Thymus (tissue), 11 donors: Measurements from ENCODE around the gene LYRM9. TPM values are rescaled to one million over a fixed set of nuclear protein-coding genes. Genes with fewer than 3 reads are reported as not detected.

Experiments
- DNase-seq, 9 donors: peaks; one replicate each; pipeline ENCODE4 v3.0.0-alpha.2; 2013; ENCODE audit warnings: low spot score in 9 of 9, low read depth in 6 of 9, missing footprints in 1 of 9
- H3K27ac ChIP-seq, 2 donors: one replicate each; pipeline ENCODE4 v1.5.1; 2013; ENCODE audit warnings: control low read depth in 1 of 2, low read depth in 1 of 2, low read length in 1 of 2, mild to moderate bottlenecking in 1 of 2, moderate library complexity in 1 of 2
- H3K27me3 ChIP-seq, 2 donors: one replicate each; pipeline ENCODE4 v1.5.1; 2013; ENCODE audit warnings: low read length in 1 of 2; ENCODE audit not compliant: control insufficient read depth in 2 of 2, insufficient read depth in 1 of 2
- H3K36me3 ChIP-seq, 2 donors: one replicate each; pipeline ENCODE4 v1.5.1; 2013; ENCODE audit warnings: low read length in 1 of 2, mild to moderate bottlenecking in 1 of 2, moderate library complexity in 1 of 2; ENCODE audit not compliant: control insufficient read depth in 2 of 2, insufficient read depth in 2 of 2
- H3K4me1 ChIP-seq, 2 donors: one replicate each; pipeline ENCODE4 v1.5.1; 2013; ENCODE audit warnings: low read length in 2 of 2; ENCODE audit not compliant: control insufficient read depth in 2 of 2, insufficient read depth in 2 of 2
- H3K4me3 ChIP-seq, 2 donors: one replicate each; pipeline ENCODE4 v1.5.1; 2013; ENCODE audit warnings: low read length in 2 of 2, control low read depth in 1 of 2, mild to moderate bottlenecking in 1 of 2
- H3K9me3 ChIP-seq, 2 donors: one replicate each; pipeline ENCODE4 v1.5.1; 2013; ENCODE audit warnings: low read length in 1 of 2, mild to moderate bottlenecking in 1 of 2; ENCODE audit not compliant: control insufficient read depth in 2 of 2, insufficient read depth in 1 of 2
- WGBS: extraction: QIAGEN DNeasy Blood & Tissue Kit; methylation state at CpG from one replicate; pipeline ENCODE4 v1.1.7; 2013; 5-methylcytosine and 5-hydroxymethylcytosine counted together
- polyA plus RNA-seq: library from polyadenylated mRNA; stranded (reverse); fragments of 200-250 nt; gene quantifications from one replicate; pipeline ENCODE4 v1.2.3, GENCODE V29; 2013
- total RNA-seq: library from RNA; stranded (reverse); fragments of 120-200 nt; gene quantifications from one replicate; pipeline ENCODE4 v1.2.4, GENCODE V29; 2013
- donor health status: healthy.

Gene LYRM9
- total and polyA plus RNA-seq, 2 donors = 3.8 to 27.7 TPM

DNA sequence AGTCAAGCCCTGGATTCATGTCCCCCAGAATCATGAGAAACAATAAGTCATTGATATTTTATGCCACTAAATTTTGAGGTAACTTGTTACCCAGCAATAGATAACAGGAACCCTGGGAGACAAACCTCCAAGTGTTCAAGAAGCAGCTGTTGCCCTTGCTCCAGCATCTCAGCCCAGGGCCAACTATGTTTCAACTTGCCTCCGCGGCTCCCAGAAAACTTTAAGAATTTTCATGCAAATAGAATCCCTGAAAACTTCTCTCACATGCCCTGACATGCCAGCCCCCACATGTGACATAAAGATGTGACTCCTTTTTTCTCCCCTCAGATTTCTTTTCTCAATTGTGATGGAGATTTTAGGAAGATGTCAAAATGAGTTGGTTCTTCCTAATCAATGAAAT is 22.8 kb downstream of the LYRM9 start:
- Histone ChIP-seq H3K9me3 (no peaks in the 10 kb centered on the region), H3K4me1 (peaks cover 0 to 5% of the 10 kb centered on the region in 2 donors)
- over 99% methylated on average over 2 of the region's 2 CpGs for WGBS

GRCh38 chr17:27868565-27868964 is 24.6 kb downstream of the LYRM9 start:
- WGBS = 94% methylated on average over 8 of the region's 8 CpGs
- H3K27ac ChIP-seq = no peak overlapping the region
- DNase-seq = no peak
- no peaks in the 10 kb centered on the region for H3K9me3 ChIP-seq
- H3K27me3 ChIP-seq = no peaks in the 10 kb centered on the region
- no peaks in the 10 kb centered on the region for H3K36me3 ChIP-seq
- peaks cover 0 to 5% of the 10 kb centered on the region in 2 donors for H3K4me1 ChIP-seq
- H3K4me3 ChIP-seq = no peak overlapping the region

More for the DNA sequence above, 22.8 kb downstream of the LYRM9 start:
- Histone ChIP-seq H3K27ac (no peak overlapping the region), H3K27me3 (no peaks in the 10 kb centered on the region), H3K36me3 (no peaks in the 10 kb centered on the region), H3K4me3 (no peak overlapping the region)
- no peak for DNase-seq

GRCh38 chr17:27862840-27863239 is 30.3 kb downstream of the LYRM9 start:
- 90% methylated on average over 4 of the region's 4 CpGs for WGBS
- H3K4me3 ChIP-seq = no peak overlapping the region
- DNase-seq = no peak
- H3K36me3 ChIP-seq = no peaks in the 10 kb centered on the region
- H3K27ac ChIP-seq = no peak overlapping the region
- H3K27me3 ChIP-seq = no peaks in the 10 kb centered on the region
- no peaks in the 10 kb centered on the region for H3K4me1 ChIP-seq
- no peaks in the 10 kb centered on the region for H3K9me3 ChIP-seq

DNA sequence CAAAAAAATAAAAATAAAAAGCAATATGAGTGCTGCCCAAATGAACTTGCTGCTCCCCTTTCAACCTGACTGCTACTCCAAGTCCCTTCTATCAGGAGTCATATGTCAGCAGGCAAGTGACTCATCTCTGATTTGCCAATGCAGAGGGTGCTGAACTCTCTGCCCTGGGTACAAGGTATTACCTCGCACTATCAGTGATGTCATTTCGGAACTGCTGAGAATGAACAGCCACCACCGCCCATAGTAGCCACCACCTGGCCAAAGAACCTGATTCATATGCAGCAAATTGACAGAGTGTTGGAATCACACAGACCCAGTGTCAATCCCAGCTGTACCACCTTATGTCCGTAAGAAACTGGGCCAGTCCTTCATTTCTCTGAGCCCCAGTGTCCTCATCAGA is 31.2 kb downstream of the LYRM9 start:
- Histone ChIP-seq H3K36me3 (no peaks in the 10 kb centered on the region), H3K4me1 (no peaks in the 10 kb centered on the region), H3K4me3 (no peak overlapping the region), H3K9me3 (no peaks in the 10 kb centered on the region), H3K27me3 (no peaks in the 10 kb centered on the region), H3K27ac (no peak overlapping the region)
- WGBS = 98% methylated on average over 4 of the region's 4 CpGs
- no peak for DNase-seq

DNA sequence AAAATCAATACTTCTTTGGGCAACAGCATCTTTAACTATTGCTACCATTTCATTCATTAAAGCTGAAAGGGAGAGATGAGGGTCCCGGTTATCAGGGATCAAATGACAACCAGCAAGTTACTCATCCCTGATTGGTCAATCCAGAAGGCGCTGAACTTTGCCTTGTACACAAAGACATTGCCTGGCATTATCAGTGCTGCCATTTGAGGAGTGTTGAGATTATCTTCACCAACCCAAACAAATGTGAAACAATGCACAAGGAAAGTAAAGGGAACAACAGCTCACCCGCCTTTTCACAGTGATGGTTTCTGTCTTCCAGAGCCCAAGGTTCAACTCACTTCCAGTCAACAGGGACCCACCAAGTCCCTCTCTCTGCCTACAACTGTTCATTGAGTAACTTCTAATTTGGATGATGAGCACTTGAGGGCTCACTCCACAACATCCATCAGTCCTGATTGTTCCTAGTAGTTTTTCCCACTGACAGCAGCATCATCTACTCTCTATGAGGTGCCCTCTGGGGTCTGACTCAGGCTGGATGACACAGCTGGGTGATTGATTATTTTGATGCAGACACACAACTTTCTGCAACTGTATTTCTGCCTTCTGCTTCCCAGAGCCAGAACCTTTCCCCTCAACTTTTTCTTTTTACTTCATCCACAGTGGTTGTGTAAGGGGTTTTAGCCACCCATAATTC is 32.0 kb downstream of the LYRM9 start:
- 93% methylated on average over 3 of the region's 3 CpGs for WGBS
- no peaks in the 10 kb centered on the region for H3K36me3 ChIP-seq
- H3K9me3 ChIP-seq = no peaks in the 10 kb centered on the region
- no peak overlapping the region for H3K4me3 ChIP-seq
- no peaks in the 10 kb centered on the region for H3K27me3 ChIP-seq
- no peaks in the 10 kb centered on the region for H3K4me1 ChIP-seq
- DNase-seq = no peak
- H3K27ac ChIP-seq = no peak overlapping the region

- Histone ChIP-seq H3K9me3 (no peaks in the 10 kb centered on the region), H3K4me3 (no peak overlapping the region), H3K4me1 (no peaks in the 10 kb centered on the region), H3K27ac (no peak overlapping the region), H3K27me3 (no peaks in the 10 kb centered on the region), H3K36me3 (no peaks in the 10 kb centered on the region)
- 95% methylated on average over 6 of the region's 6 CpGs for WGBS
- no peak for DNase-seq
Observed at GRCh38 chr17:27858621-27859305, 34.4 kb downstream of the LYRM9 start.

DNA sequence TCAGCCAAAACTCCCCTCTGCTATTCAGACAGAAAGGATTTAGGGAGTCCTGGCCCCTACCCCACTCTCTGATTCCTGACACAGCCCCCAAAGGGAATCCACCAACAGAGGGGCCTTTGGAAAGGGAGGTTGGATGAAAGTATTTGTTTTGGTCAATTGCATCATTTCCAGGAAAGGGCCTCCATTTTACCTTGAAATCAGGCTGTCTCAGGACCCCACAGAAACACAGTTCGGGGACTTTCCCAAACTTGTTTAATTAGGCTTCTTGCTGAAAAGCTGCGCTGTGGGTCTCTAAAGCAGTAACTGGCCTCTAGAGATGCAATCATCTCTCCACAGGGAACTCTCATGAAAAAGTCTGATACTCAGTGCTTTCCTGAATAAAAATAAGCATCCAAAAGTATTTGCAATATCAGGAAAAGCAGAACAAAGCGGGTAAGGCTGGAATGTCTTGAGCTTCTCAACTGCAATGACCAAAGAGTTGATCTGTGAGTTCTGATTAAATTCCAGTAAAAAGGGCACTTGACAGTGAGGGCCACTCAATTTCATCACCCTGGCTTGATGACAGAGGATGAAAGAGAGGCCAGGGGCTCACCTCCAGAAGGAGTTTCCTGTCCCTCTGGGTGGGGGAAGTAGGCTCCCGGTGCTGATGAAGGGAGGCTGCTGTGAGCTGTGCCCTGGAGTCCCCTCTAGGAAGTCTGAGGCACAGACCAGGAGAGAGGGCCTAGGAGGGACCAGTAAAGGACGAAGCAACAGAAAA is 36.3 kb downstream of the LYRM9 start:
- 79% methylated on average over 5 of the region's 5 CpGs for WGBS
- H3K27me3 ChIP-seq = no peaks in the 10 kb centered on the region
- no peaks in the 10 kb centered on the region for H3K9me3 ChIP-seq
- H3K36me3 ChIP-seq = no peaks in the 10 kb centered on the region
- no peak overlapping the region for H3K4me3 ChIP-seq
- DNase-seq = no peak
- no peaks in the 10 kb centered on the region for H3K4me1 ChIP-seq
- H3K27ac ChIP-seq = no peak overlapping the region

DNA sequence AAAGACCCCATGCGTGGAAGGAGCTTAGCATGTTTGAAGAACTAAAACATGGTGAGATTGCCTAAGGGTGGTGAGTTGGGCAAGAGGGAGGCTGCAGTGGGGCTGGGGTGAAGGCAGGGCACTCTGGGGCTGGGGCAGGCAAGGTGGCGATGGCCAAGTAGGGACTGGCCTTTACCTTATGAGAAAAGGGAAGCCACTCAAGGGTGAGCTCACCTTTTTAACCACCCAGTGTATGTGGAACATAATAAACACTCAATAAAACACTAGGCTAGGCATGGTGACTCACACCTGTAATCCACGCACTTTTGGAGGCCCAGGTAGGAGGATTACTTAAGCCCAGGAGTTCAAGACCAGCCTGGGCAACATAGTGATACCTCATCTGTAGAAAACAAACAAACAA is 37.7 kb downstream of the LYRM9 start:
- 95% methylated on average over 3 of the region's 3 CpGs for WGBS
- H3K4me1 ChIP-seq = no peaks in the 10 kb centered on the region
- no peak overlapping the region for H3K4me3 ChIP-seq
- DNase-seq = no peak
- H3K9me3 ChIP-seq = no peaks in the 10 kb centered on the region
- H3K27me3 ChIP-seq = no peaks in the 10 kb centered on the region
- H3K36me3 ChIP-seq = no peaks in the 10 kb centered on the region
- no peak overlapping the region for H3K27ac ChIP-seq

DNA sequence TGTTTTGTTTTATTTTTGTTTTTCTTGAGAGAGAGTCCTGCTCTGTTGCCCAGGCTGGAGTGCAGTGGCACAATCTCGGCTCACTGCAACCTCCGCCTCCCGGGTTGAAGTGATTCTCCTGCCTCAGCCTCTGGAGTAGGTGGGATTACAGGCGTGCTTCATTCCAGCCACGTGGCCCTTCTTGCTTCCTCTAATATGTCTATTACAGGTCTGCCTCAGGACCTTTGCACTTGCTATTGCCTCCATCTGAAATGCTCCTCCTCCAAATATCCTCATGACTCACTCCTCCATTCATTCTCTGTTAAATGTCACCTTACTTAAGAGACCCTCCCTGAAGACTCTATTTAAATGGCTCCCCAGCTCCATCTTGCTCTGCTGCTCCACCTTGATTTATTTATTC is 39.0 kb downstream of the LYRM9 start:
- H3K9me3 ChIP-seq = no peaks in the 10 kb centered on the region
- H3K4me1 ChIP-seq = no peaks in the 10 kb centered on the region
- no peak overlapping the region for H3K27ac ChIP-seq
- no peaks in the 10 kb centered on the region for H3K27me3 ChIP-seq
- no peak for DNase-seq
- no peak overlapping the region for H3K4me3 ChIP-seq
- no peaks in the 10 kb centered on the region for H3K36me3 ChIP-seq
- 92% methylated on average over 5 of the region's 5 CpGs for WGBS
